Endodermal cell (in vitro differentiated cells): ENCODE results near the gene ALS2CL. TPM values are rescaled to one million over a fixed set of nuclear protein-coding genes. Genes with fewer than 3 reads are reported as not detected.

Source experiments
- DNase-seq: peaks from one replicate; pipeline ENCODE4 v3.0.0-alpha.2; 2017
- H3K27ac ChIP-seq: 2 replicates; pipeline ENCODE4 v1.5.1; 2013; ENCODE audit warnings: mild to moderate bottlenecking, low read depth, low read length, moderate library complexity
- H3K27me3 ChIP-seq: 2 replicates; pipeline ENCODE4 v1.6.1; 2013; ENCODE audit warnings: mild to moderate bottlenecking, low read length, moderate library complexity; ENCODE audit not compliant: insufficient read depth, control insufficient read depth, poor library complexity, severe bottlenecking
- H3K36me3 ChIP-seq: 2 replicates; pipeline ENCODE4 v1.7.0; 2013; ENCODE audit warnings: mild to moderate bottlenecking, low read length, moderate library complexity; ENCODE audit not compliant: control insufficient read depth, insufficient read depth
- H3K4me1 ChIP-seq: one replicate; pipeline ENCODE4 v1.7.0; 2013; ENCODE audit warnings: low read length; ENCODE audit not compliant: control insufficient read depth, insufficient read depth
- H3K4me3 ChIP-seq: 2 replicates; pipeline ENCODE4 v1.5.1; 2013; ENCODE audit warnings: mild to moderate bottlenecking, low read length, moderate library complexity
- H3K9ac ChIP-seq: 2 replicates; pipeline ENCODE4 v1.6.1; 2013; ENCODE audit warnings: mild to moderate bottlenecking, low read length, moderate library complexity; ENCODE audit not compliant: poor library complexity, severe bottlenecking; ENCODE audit errors: extremely low read depth
- H3K9me3 ChIP-seq: 2 replicates; pipeline ENCODE4 v1.6.1; 2013; ENCODE audit warnings: mild to moderate bottlenecking, low read length, moderate library complexity; ENCODE audit not compliant: control insufficient read depth
- H3K27ac Mint-ChIP-seq: 2 replicates; pipeline ENCODE4 v1.8.0; 2020; ENCODE audit warnings: mixed read lengths
- H3K27me3 Mint-ChIP-seq: 2 replicates; pipeline ENCODE4 v1.8.0; 2021; ENCODE audit warnings: mild to moderate bottlenecking, mixed read lengths; ENCODE audit not compliant: insufficient read depth
- H3K36me3 Mint-ChIP-seq: 2 replicates; pipeline ENCODE4 v1.8.0; 2020; ENCODE audit warnings: low read depth, mixed read lengths
- H3K4me1 Mint-ChIP-seq: 2 replicates; pipeline ENCODE4 v1.8.0; 2020; ENCODE audit warnings: mixed read lengths
- H3K4me3 Mint-ChIP-seq: 2 replicates; pipeline ENCODE4 v1.8.0; 2020; ENCODE audit warnings: mild to moderate bottlenecking, moderate library complexity, mixed read lengths
- H3K9me3 Mint-ChIP-seq: 2 replicates; pipeline ENCODE4 v1.8.0; 2020; ENCODE audit warnings: mild to moderate bottlenecking, mixed read lengths
- CTCF ChIP-seq: fragments of 200-600 bp; sonication (generic); conservative IDR thresholded peaks from 2 replicates; pipeline ENCODE4 v1.5.0; 2021; ENCODE audit warnings: antibody characterized with exemption, mild to moderate bottlenecking
- WGBS, 2 experiments: methylation state at CpG; one replicate each; pipeline versions ENCODE4 v1.1.5 to v1.1.7; 2013; ENCODE audit warnings: missing lambda C conversion rate in 2 of 2, mixed read lengths in 1 of 2; ENCODE audit not compliant: insufficient coverage in 1 of 2, insufficient read length in 1 of 2; 5-methylcytosine and 5-hydroxymethylcytosine counted together
- total RNA-seq, 2 donors: library from RNA; stranded (reverse); fragmentation: NEBNext Ultra II Directional in 1 of 2; extraction: Animal tissue kit (Norgen Biotek cat#: 25700) in 1 of 2; gene quantifications; 2 replicates in 1 of 2; 3 replicates in 1 of 2; pipeline ENCODE4 v1.2.1, GENCODE V29; 2021

Gene ALS2CL
- total RNA-seq, 2 donors from 2014 or later, result 8.9 to 20.8 TPM

- no peak overlapping the region for H3K27ac ChIP-seq
Observed at GRCh38 chr3:46662771-46663551, 30.5 kb downstream of the ALS2CL start.

GRCh38 chr3:46661776-46662766 is 31.4 kb downstream of the ALS2CL start:
- Histone ChIP-seq H3K4me3 (no peak overlapping the region), H3K9me3 (no peaks in the 10 kb centered on the region), H3K27me3 (no peaks in the 10 kb centered on the region), H3K27ac (no peak overlapping the region), H3K36me3 (no peaks in the 10 kb centered on the region), H3K4me1 (peaks cover 9% of the 10 kb centered on the region), H3K9ac (no peak overlapping the region)
- H3K27ac Mint-ChIP-seq, result no peak overlapping the region
- peak; percentile 62 for DNase-seq
- no peaks in the 10 kb centered on the region for H3K36me3 Mint-ChIP-seq
- WGBS, 2 experiments, result 76 to 80% methylated on average over 11 to 15 of the region's 15 CpGs
- TF ChIP-seq CTCF, result no peak
- H3K27me3 Mint-ChIP-seq, result peaks cover 2% of the 10 kb centered on the region
- H3K4me1 Mint-ChIP-seq, result peaks cover 39% of the 10 kb centered on the region
- no peaks in the 10 kb centered on the region for H3K9me3 Mint-ChIP-seq
- H3K4me3 Mint-ChIP-seq, result no peak overlapping the region

More at GRCh38 chr3:46662771-46663551, 30.5 kb downstream of the ALS2CL start:
- Mint-ChIP-seq H3K27me3 (peaks cover 2% of the 10 kb centered on the region), H3K4me3 (no peak overlapping the region), H3K4me1 (peaks cover 39% of the 10 kb centered on the region), H3K27ac (no peak overlapping the region), H3K36me3 (no peaks in the 10 kb centered on the region), H3K9me3 (no peaks in the 10 kb centered on the region)
- no peak overlapping the region for H3K4me3 ChIP-seq
- H3K4me1 ChIP-seq, result peaks cover 9% of the 10 kb centered on the region
- H3K36me3 ChIP-seq, result no peaks in the 10 kb centered on the region
- 82 to 89% methylated on average over 16 to 17 of the region's 17 CpGs for WGBS, 2 experiments
- no peak for TF ChIP-seq CTCF
- no peaks in the 10 kb centered on the region for H3K27me3 ChIP-seq
- no peaks in the 10 kb centered on the region for H3K9me3 ChIP-seq
- DNase-seq, result peak; percentile 48
- no peak overlapping the region for H3K9ac ChIP-seq
